Sigmoid colon (tissue), 7 donors: ENCODE results near the gene TNFRSF14. TPM values are rescaled to one million over a fixed set of nuclear protein-coding genes. Genes with fewer than 3 reads are reported as not detected.

Source experiments
- DNase-seq: peaks from one replicate; pipeline ENCODE4 v3.0.0-alpha.2; 2019
- H3K27ac ChIP-seq, 4 donors: fragments of 200-600 bp; sonication (generic); one replicate each; pipeline ENCODE4 v1.5.1; 2016 to 2019; ENCODE audit warnings: mild to moderate bottlenecking in 1 of 4
- H3K27me3 ChIP-seq, 3 donors: fragments of 200-600 bp; sonication (generic); one replicate each; pipeline ENCODE4 v1.5.1; 2019; ENCODE audit warnings: mild to moderate bottlenecking in 1 of 3
- H3K36me3 ChIP-seq, 4 donors: fragments of 200-600 bp; sonication (generic); one replicate each; pipeline ENCODE4 v1.5.1; 2016 to 2019
- H3K4me1 ChIP-seq, 4 donors: fragments of 200-600 bp; sonication (generic); one replicate each; pipeline ENCODE4 v1.5.1; 2017 to 2019
- H3K4me3 ChIP-seq, 4 donors: fragments of 200-600 bp; sonication (generic); one replicate each; pipeline ENCODE4 v1.5.1; 2017 to 2019; ENCODE audit warnings: mild to moderate bottlenecking in 2 of 4, moderate library complexity in 1 of 4
- H3K9me3 ChIP-seq, 4 donors: fragments of 200-600 bp in 3 of 4; sonication (generic) in 3 of 4; one replicate each; pipeline versions ENCODE4 v1.5.1 to v1.6.1; 2013 to 2019
- CTCF ChIP-seq, 4 experiments: fragments of 450-650 bp in 3 of 4; fragments of 200-600 bp in 1 of 4; IDR thresholded peaks; one replicate each; pipeline ENCODE4 v1.5.1; 2016 to 2019; ENCODE audit warnings: antibody characterized with exemption in 4 of 4, mild to moderate bottlenecking in 3 of 4, moderate library complexity in 2 of 4
- EP300 ChIP-seq, 4 donors: sonication (generic); formaldehyde crosslinking; IDR thresholded peaks; one replicate each; pipeline ENCODE4 v1.6.1; 2017; ENCODE audit warnings: antibody characterized with exemption in 4 of 4
- POLR2A ChIP-seq, 2 donors: fragments of 450-650 bp; IDR thresholded peaks; one replicate each; pipeline ENCODE4 v1.6.1; 2016; ENCODE audit warnings: antibody characterized with exemption in 2 of 2, mild to moderate bottlenecking in 2 of 2, moderate library complexity in 2 of 2
- POLR2AphosphoS5 ChIP-seq, 4 donors: sonication (generic); formaldehyde crosslinking; IDR thresholded peaks; one replicate each; pipeline ENCODE4 v1.6.1; 2017; ENCODE audit warnings: antibody characterized with exemption in 4 of 4
- WGBS, 2 donors: extraction: QIAGEN DNeasy Blood & Tissue Kit; methylation state at CpG; one replicate each; pipeline ENCODE4 v1.1.7; 2013; 5-methylcytosine and 5-hydroxymethylcytosine counted together
- intact Hi-C: fragments of 100-400 bp; cut with DNase I; formaldehyde crosslinking; loops from one replicate; pipeline ENCODE4 v1.15.1; 2023
- polyA plus RNA-seq, 3 donors: library from polyadenylated mRNA; stranded (reverse); fragments of 200-250 nt; gene quantifications; one replicate each; pipeline ENCODE4 v1.2.3, GENCODE V29; 2013
- total RNA-seq, 4 donors: library from RNA; depleted of rRNA; stranded (reverse); fragments of >200 nt; gene quantifications; one replicate each; pipeline ENCODE4 v1.1.0, GENCODE V29; 2016
- donor health status: healthy with polysubstance abuse.
- donor health status: Bipolar disorder and iron deficiency.
- donor health status: healthy.

TNFRSF14 gene
- total and polyA plus RNA-seq, 7 donors: 37.5 to 185 (median 64.5) TPM

GRCh38 chr1:2555634-2556276 is 416 bp upstream of the TNFRSF14 start:
- Histone ChIP-seq H3K4me1 (peaks cover 0 to 35% (median 34%) of the 10 kb centered on the region in 4 donors), H3K27me3 (peaks cover 0 to 5% (median 0%) of the 10 kb centered on the region in 3 donors), H3K36me3 (peaks cover 5 to 31% (median 7%) of the 10 kb centered on the region in 4 donors), H3K27ac (peak overlapping the region; percentile 83 to 91 (median 89)), H3K4me3 (peak overlapping the region; percentile 57 to 68 (median 64)), H3K9me3 (no peaks in the 10 kb centered on the region)
- peak; percentile 98 for DNase-seq
- peak; percentile 88 to 99 (median 95) for TF ChIP-seq POLR2AphosphoS5 (IDR thresholded peaks at IDR 0.05)
- no peak for TF ChIP-seq CTCF (IDR thresholded peaks at IDR 0.05)
- TF ChIP-seq POLR2A (IDR thresholded peaks at IDR 0.05): peak; percentile 77
- peak in 3 of 4 donors; percentile 65 to 99 (median 95) for TF ChIP-seq EP300 (IDR thresholded peaks at IDR 0.05)
- 1 to 2% methylated on average over 26 of the region's 26 CpGs for WGBS, 2 donors
- intact Hi-C loops: loop anchor here (2.0 to 10.0 kb wide), 2 partner anchors 29 to 89 kb away; no protein-coding TSS in a partner anchor

- no peak for DNase-seq
- H3K4me1 ChIP-seq: peaks cover 0 to 35% (median 34%) of the 10 kb centered on the region in 4 donors
- H3K27ac ChIP-seq: peak overlapping the region; percentile 83 to 91 (median 89)
- H3K27me3 ChIP-seq: peaks cover 0 to 5% (median 0%) of the 10 kb centered on the region in 3 donors
- peak overlapping the region; percentile 57 to 68 (median 64) for H3K4me3 ChIP-seq
- H3K36me3 ChIP-seq: peaks cover 5 to 42% (median 10%) of the 10 kb centered on the region in 4 donors
- intact Hi-C loops: loop anchor here (2.0 to 10.0 kb wide), 2 partner anchors 28 to 88 kb away; no protein-coding TSS in a partner anchor
- H3K9me3 ChIP-seq: no peaks in the 10 kb centered on the region
- TF ChIP-seq EP300 (IDR thresholded peaks at IDR 0.05) (no peak), POLR2AphosphoS5 (IDR thresholded peaks at IDR 0.05) (no peak), CTCF (IDR thresholded peaks at IDR 0.05) (no peak), POLR2A (IDR thresholded peaks at IDR 0.05) (no peak)
- WGBS, 2 donors: 1 to 7% methylated on average over 24 of the region's 24 CpGs
Measured at GRCh38 chr1:2556678-2557481, 709 bp downstream of the TNFRSF14 start.

- Histone ChIP-seq H3K4me1 (peaks cover 0 to 35% (median 34%) of the 10 kb centered on the region in 4 donors), H3K4me3 (peak overlapping the region; percentile 57 to 68 (median 64)), H3K36me3 (peaks cover 5 to 51% (median 12%) of the 10 kb centered on the region in 4 donors), H3K9me3 (no peaks in the 10 kb centered on the region), H3K27ac (peak overlapping the region; percentile 83 to 91 (median 89)), H3K27me3 (no peaks in the 10 kb centered on the region)
- intact Hi-C loops: loop anchor here (2.0 to 10.0 kb wide), 2 partner anchors 27 to 87 kb away; no protein-coding TSS in a partner anchor
- DNase-seq: no peak
- 50 to 81% methylated on average over 30 of the region's 30 CpGs for WGBS, 2 donors
- TF ChIP-seq EP300 (IDR thresholded peaks at IDR 0.05) (no peak), POLR2A (IDR thresholded peaks at IDR 0.05) (no peak)
Measured at GRCh38 chr1:2557482-2558400, 1.6 kb downstream of the TNFRSF14 start.

GRCh38 chr1:2558420-2558819 is 2.2 kb downstream of the TNFRSF14 start:
- H3K4me3 ChIP-seq: no peak overlapping the region
- TF ChIP-seq POLR2AphosphoS5 (IDR thresholded peaks at IDR 0.05) (no peak), EP300 (IDR thresholded peaks at IDR 0.05) (no peak), CTCF (IDR thresholded peaks at IDR 0.05) (no peak), POLR2A (IDR thresholded peaks at IDR 0.05) (no peak)
- no peaks in the 10 kb centered on the region for H3K9me3 ChIP-seq
- H3K4me1 ChIP-seq: peaks cover 0 to 35% (median 34%) of the 10 kb centered on the region in 4 donors
- no peak overlapping the region for H3K27ac ChIP-seq
- no peaks in the 10 kb centered on the region for H3K27me3 ChIP-seq
- H3K36me3 ChIP-seq: peaks cover 5 to 58% (median 12%) of the 10 kb centered on the region in 4 donors
- DNase-seq: no peak
- intact Hi-C loops: loop anchor here (10.0 kb wide), 1 partner anchor 86 kb away; no protein-coding TSS in a partner anchor
- WGBS, 2 donors: 94 to 95% methylated on average over 12 of the region's 12 CpGs
